OCI-LY1 (cell line): ENCODE data around the gene IL1RAP.

Source experiments
- CTCF ChIP-seq: fragments of 200-600 bp; sonication (generic), shearing (Covaris generic); IDR thresholded peaks from 2 replicates; pipeline ENCODE4 v1.5.1; 2017; ENCODE audit warnings: mild to moderate bottlenecking, antibody characterized with exemption, low read length, moderate library complexity, mixed read lengths
- EZH2 ChIP-seq: fragments of 200-600 bp; sonication (generic), shearing (Covaris generic); IDR thresholded peaks from 2 replicates; pipeline ENCODE4 v1.8.0; 2017; ENCODE audit warnings: borderline replicate concordance, mixed run types, mild to moderate bottlenecking, antibody characterized with exemption, low read length, moderate library complexity, mixed read lengths

- no peak for TF ChIP-seq CTCF
- TF ChIP-seq EZH2, result no peak
These were observed 3.8 kb downstream of the IL1RAP start for GRCh38 chr3:190517687-190518086.
